Astrocyte of the hippocampus (primary cell): ENCODE results near the gene CHMP4B.
"Not testable (repeated sequence)": the region's sequence is repeated elsewhere in the genome, so short reads cannot be mapped to it uniquely, and the experiment has no call there.

Source experiments
- DNase-seq: peaks from one replicate; pipeline ENCODE4 v3.0.0; 2011; ENCODE audit warnings: low read depth, low spot score

Gene CHMP4B

GRCh38 chr20:33789109-33789857 is 21.9 kb upstream of the CHMP4B start:
- DNase-seq: peak; percentile 95

- no peak for DNase-seq
Observed at GRCh38 chr20:33789858-33790182, 21.3 kb upstream of the CHMP4B start.

GRCh38 chr20:33790566-33790965 is 20.6 kb upstream of the CHMP4B start:
- no peak for DNase-seq

GRCh38 chr20:33791021-33791420 is 20.1 kb upstream of the CHMP4B start:
- no peak for DNase-seq

- DNase-seq: no peak
Observed at GRCh38 chr20:33791540-33791939, 19.6 kb upstream of the CHMP4B start.

GRCh38 chr20:33791959-33792597 is 19.1 kb upstream of the CHMP4B start:
- peak; percentile 66 for DNase-seq

- not testable (repeated sequence) for DNase-seq
Observed at GRCh38 chr20:33792598-33792989, 18.6 kb upstream of the CHMP4B start.

- DNase-seq: peak; percentile 84
Observed at GRCh38 chr20:33793011-33793931, 17.9 kb upstream of the CHMP4B start.

GRCh38 chr20:33796263-33796906 is 14.8 kb upstream of the CHMP4B start:
- DNase-seq: no peak

- no peak for DNase-seq
Observed at GRCh38 chr20:33796907-33797544, 14.1 kb upstream of the CHMP4B start.

- no peak for DNase-seq
Observed at GRCh38 chr20:33798444-33798843, 12.7 kb upstream of the CHMP4B start.

GRCh38 chr20:33803921-33804337 is 7.2 kb upstream of the CHMP4B start:
- peak; percentile 81 for DNase-seq

GRCh38 chr20:33808388-33808787 is 2.8 kb upstream of the CHMP4B start:
- DNase-seq: no peak

GRCh38 chr20:33810259-33810658 is 889 bp upstream of the CHMP4B start:
- no peak for DNase-seq

GRCh38 chr20:33811776-33812151 is 616 bp downstream of the CHMP4B start:
- no peak for DNase-seq

- peak; percentile 78 for DNase-seq
Observed at GRCh38 chr20:33812152-33812849, 1.2 kb downstream of the CHMP4B start.

GRCh38 chr20:33812908-33813462 is 1.8 kb downstream of the CHMP4B start:
- DNase-seq: no peak

GRCh38 chr20:33814238-33814712 is 3.1 kb downstream of the CHMP4B start:
- DNase-seq: no peak

- no peak for DNase-seq
Observed at GRCh38 chr20:33815671-33816070, 4.5 kb downstream of the CHMP4B start.

- DNase-seq: no peak
Observed at GRCh38 chr20:33816191-33816590, 5.0 kb downstream of the CHMP4B start.
